Nucleus accumbens (tissue), 56 donors: ENCODE results near the gene ADGRG7.

Experiments
- DNase-seq, 56 donors: peaks; one replicate each; lab custom pipeline; 2025; lab: John Stamatoyannopoulos, UW

Gene ADGRG7

DNA sequence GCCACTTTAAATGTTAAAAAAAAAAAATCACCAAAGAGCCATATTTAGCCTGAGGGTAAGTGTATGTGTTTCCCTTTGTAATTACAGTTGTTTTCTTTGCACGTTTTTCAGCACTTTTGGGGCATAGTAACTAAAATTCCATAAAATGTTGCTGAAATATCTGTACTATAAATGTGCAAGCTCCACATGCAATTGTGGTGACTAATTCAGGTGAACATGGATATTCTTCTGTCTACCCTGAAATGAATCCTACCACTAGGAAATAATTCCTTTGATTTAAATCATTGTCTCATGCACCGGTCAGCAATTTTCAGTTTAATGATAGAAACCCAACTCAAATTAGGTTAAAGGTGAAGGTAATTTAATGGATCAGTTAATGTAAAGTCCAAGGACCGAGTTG is 86.8 kb downstream of the ADGRG7 start:
- no peak for DNase-seq

DNA sequence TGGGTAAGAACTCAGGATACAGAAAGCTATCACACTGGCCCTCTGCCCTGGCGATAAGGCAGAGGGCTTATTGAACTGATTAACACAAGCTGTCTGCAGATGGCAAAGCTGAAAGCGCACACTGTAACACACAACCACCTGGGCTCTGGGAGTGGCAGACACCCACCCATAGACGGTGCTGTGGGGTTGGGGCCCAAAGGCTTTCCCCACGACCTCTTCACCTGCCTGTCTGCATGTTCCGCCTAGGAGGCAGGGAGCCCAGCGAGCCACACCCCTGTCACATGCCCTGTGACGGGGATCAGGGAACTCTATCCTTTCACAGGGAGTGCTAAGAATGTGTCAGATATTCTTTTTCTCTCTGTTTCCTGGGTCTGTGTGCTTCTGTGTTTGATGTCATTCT is 87.8 kb downstream of the ADGRG7 start:
- DNase-seq, result no peak

DNA sequence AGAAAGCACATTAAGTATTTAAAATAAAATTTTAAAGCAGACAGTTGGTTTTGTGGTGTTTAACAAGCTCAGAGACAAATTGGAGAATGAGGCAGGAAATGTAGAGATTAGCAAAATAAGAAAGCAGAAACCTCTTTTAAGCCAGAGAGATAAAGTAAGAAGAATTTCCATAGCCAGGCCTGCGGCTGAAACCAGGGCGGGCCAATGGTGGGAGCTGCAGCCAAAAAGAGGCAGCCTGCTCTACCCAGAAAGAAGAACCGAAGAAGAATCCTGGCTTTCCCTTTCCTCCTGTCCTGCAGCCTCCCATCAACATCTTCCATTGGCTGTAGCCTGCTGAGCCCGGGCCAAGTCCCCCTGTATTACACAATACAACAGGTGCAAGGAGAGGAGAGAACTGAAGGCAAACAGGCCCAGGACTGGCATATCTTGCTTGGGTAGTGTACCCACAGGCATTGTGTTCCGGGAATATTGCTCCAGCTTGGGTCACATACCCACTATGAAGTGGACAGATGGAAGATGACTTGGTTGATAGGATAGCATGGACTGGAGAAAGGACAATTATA is 88.4 kb downstream of the ADGRG7 start:
- no peak for DNase-seq

DNA sequence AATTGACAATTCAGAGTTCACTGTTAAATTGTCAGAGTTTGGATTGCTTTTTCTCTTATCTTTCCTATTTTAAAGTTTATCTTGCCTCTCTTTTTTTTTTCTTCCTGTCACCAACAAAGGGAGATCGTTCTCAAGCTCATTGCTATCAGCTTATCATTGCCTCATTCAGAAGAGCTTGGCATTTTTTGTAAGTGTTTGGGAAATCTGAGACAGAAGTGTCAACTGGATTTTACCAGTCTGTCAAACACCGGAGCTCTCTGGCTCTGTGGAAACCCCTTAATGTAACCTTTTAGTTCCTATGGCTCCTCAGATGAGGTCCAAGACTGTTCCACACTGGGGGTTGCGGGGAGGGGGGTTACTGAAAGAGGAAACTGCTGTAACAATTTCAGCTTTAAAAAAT is 89.3 kb downstream of the ADGRG7 start:
- no peak for DNase-seq

DNA sequence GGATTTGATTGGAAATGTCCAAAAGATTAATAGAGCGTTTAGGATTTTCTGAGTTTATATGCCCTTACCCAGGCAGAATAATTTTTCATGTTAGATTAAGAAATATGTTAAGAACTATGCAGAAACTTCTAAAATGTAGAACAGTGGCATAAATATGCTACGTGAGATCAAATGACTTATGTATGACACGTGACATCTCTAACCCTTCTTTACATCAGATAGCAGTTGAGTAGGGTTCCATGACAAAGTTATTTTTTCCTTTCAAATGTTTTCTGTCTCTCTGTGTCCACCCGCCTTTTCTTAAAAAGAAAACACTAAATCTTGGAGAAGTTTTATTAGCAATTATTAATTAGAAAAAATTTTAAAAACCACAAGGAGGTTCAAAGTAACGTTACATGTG is 91.3 kb downstream of the ADGRG7 start:
- DNase-seq, result no peak

DNA sequence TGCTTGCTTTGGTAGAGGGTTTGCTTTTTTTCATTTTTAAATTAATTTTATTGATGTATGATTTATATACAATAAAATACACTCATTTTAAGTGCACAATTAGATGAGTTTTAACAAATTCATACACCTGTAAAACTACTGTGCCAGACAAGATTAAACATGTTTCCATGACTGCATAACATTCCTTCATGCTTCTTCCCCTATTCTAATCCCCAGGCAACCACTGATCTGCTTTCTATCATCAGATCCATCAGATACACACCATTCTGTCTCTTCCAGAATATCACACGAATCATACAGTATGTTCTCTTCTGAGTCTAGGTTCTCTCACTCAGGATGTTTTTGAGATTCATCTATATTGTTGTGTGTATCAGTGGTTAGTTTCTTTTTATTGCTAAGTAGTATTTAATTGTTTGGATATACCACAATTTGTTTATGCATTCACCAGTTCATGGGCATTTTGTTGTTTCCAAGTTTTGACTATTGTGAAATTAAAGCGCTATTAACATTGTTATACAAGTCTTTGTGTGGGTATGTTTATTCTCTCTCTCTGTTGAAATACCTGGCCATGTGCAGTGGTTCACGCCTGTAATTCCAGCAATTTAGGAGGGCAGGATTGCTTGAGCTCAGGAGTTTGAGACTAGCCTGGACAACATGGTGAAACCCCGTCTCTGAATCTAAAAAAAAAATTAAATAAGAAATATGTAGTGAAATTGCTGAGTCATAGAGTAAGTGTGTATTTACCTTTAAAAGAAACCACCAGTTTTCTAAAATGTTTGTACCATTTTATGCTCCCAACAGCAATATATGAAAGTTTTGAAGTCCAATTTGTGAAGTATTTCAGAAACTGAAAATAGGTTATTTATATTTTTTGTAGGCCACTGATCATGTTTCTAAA is 92.9 kb downstream of the ADGRG7 start:
- DNase-seq, result no peak

DNA sequence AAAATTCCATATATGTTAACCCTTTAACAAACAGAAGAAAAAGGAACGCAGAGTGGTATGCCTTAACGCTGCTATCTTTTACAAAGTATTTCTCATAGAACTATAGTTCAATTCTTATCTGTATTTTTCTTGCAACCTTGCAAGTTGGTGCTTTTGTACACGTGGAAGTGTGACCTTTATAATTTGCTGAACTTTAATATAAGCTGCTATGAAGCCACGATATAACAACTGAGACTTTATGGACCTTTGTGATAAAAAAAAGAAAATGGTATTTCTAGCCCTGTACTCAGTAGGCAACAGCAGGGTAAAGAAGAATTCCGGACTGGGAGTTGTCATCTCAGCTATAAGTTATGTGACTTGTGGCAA is 93.6 kb downstream of the ADGRG7 start:
- no peak for DNase-seq

DNA sequence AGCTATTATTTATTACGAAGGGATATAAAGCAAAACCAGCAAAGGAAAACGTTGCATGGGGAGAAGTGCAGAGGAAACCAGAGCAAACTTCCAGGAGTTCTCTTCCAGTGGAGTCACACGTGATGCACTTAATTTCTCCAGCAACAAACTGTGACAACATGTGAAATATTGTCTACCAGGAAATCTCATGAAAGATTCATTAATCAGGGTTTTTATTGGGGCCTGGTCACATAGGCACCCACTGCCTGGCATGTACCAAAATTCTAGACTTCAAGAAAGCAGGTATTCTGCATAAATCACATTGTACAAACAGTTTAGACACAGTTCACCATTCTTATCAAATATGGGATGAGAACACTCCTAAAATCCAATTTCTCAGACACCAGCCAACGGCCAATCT is 94.5 kb downstream of the ADGRG7 start:
- no peak for DNase-seq

DNA sequence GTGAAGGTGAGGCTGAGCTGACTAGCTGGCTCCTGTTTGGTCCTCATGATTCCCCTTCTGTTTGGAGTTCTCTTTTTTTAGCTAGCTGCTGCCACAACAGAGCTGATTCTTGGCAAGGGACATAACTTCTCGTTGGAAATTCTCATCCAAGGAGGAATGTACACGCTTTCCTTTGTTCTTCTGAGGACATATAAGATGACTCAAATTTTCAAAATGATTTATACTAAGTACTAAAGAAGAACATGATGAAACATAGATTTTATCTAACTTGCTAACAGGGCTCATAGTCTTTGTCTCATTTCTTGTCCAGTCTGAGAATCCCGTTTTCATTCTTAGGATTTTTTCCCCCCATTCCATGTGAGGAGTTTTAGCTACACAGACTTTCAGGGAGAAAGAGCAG is 97.0 kb downstream of the ADGRG7 start:
- no peak for DNase-seq

DNA sequence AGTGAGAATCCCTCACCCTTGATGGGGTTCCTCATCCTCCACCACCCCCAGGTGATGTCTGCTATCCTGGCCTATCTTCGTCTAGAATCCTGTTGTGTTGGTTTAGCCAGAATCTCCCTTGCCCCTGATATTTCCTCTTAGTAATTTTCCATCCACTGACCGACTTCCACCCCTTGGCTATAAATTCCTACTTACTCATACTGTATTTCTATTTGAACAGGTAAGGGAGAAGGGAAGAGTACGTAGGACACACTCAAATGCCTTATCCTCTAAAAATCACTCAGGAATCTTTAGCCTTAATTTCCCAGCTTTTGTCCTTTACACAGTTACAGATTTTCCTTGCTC is 99.2 kb downstream of the ADGRG7 start:
- DNase-seq, result no peak

DNA sequence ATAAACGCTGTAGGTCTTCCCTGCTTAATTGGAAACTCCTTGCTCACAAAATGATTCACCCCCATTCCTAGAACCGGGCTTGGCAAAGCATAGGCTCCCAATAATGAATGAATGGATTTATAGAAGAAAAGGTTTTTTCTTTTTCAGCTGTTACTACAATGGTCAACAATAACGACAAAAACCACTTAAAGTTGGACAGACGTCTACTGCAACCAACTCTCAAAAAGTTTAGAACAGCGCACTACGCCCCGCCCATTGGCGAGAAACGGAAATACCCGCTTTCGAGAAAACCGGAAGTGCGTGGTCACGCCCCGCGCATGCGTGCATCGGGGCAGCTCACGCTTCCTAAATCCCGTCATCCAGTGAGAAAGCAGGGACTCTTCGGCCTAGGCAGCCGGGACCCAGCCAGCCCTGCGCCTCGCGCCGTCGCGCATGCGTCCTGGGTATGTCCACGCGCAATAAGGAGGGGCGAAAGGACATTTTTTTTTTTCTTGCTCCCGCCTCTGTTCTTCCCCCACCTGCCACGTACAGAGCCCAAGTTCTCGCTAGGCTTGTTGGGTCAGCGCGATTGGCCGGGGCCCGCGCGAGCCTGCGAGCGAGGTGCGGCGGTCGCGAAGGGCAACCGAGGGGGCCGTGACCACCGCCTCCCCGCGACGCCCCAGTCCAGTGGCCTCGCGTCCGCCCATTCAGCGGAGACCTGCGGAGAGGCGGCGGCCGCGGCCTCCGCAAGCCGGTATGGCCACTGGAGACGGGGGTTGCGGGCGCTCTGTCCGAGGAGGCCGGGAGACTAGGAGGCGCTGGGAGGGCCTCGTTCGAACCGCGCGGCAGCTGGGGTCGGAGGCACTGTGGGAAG is 99.8 kb downstream of the ADGRG7 start, which contains the start of gene TFG:
TFG (plus strand) TSS at position 506 of the 853 bp plus-strand sequence. CDS start 4,192 bp downstream, outside the sequence.
- peak; percentile 7 to 100 (median 94) for DNase-seq

DNA sequence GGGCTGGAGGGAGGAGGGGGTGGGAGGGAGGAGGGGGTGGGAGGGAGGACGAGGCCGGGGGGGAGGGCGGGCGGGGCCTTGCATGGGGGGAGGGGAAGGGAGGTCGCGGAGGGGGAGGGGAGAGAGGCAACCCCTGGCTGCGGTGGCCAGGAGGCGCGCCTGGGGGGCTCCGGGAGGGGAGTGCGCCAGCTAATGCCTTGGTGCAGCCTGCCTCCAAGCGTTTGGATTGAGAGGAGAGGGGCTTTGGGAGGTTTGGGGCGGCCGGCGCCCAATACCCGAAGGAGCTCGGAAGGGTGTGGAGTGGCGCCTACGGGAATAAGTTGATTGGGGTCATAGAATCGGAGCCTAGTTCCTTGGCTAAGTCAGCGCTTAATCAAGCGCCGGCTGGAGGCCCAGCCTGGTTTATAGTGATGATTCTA is 100.5 kb downstream of the ADGRG7 start:
- DNase-seq, result peak in 30 of 56 donors; percentile 2 to 72 (median 32)

DNA sequence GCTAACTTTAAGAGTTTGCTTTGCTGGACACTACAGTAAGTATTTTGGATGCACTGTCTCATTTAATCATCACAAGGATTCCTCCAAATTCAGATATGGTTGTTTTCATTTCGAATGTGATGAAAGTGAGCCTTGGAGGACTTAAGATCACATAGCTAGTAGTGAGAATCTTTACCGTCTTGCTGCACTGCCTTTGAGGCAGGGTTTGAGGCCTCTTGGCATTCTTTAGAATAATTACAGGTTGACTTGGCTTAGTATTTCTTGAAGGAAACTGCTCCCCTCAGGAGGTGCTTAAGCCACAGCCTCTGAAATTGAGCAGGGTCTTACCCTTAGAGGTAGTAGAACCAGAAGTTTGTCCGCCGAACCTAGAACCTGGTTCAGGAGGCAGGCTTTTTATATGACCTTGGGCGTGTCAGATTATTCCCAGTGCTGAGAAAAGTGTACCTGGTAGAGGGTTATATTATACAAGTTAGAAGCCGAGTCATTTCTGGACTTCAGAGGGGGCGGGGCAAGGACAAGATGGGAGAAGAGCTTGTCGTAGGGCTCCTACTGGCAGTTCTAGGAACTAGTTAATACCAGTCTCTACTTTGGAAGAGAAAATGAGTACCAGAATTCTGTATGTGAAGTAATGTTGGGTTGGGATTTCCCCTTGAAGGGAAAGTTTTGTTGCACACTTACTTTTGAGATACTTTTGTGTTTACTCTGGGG is 101.0 kb downstream of the ADGRG7 start:
- no peak for DNase-seq

DNA sequence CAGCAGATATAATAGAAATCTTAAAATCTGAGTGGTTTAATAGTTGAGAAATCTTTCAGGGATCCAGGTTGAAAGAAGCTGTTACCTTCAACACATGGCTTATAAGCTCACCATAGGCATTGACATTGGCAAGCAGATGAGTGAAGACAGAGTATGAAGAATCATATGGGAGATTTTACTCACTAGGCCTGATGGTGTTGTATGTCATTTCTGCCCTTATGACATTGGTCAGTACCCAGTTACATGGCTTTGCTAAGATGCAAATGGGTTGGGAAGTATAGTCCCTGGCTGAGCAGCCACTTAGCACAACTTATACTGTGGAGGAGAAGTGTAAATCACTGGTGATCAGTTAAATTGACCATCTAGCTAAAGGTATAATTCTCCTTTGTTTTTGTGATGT is 105.8 kb downstream of the ADGRG7 start:
- no peak for DNase-seq

DNA sequence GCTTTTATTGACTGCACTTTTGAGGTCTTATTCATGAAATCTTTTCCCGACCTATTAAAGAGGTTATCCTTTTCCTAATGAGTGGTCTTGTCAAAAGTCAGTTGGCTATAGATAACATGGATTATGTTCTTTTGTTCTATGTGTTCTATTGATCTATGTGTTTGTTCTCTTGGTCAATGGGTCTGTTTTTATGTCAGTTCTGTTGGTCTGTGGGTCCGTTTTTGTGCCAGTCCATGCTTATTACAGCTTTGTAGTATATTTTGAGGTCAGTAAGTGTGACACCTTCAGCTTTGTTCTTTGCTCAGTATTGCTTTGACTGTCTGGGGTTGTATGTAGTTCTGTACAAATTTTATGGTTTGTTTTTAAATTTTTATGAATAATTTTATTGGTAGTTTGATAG is 107.7 kb downstream of the ADGRG7 start:
- no peak for DNase-seq

DNA sequence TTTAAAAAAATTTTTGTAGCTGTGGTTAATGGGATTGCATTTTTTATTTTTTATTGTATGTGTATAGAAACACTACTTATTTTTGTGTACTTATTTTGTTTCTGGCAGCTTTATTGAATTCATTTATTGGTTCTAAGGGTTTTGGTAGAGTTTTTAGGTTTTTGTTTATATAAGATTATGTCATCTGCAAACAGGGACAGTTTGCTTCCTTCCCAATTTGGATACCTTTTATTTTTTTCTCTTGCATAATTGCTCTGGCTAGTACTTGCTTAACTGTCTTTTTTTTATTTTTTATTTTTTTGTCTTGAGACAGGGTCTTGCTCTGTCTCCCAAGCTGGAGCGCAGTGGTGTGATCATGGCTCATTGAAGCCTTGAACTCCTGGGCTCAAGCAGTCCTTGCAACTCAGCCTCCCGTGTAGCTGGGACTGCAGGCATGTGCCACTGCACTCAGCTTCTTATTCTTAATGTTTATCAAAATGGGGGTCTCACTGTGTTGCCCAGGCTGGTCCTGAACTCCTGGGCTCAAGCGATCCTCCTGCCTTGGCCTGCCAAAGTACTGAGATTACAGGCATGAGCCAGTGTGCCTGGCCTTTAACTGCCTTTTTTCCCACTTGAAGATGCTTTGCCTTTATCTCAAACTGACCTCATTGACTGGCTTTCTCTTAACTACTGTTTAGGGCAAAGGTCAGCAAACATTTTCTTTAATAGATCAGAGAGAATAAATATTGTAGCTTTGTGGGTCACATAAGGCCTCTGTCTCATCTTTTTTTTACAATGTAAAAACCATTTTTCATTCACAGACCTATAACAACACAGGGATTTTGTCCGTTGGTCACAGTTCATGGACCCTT is 108.5 kb downstream of the ADGRG7 start:
- no peak for DNase-seq

DNA sequence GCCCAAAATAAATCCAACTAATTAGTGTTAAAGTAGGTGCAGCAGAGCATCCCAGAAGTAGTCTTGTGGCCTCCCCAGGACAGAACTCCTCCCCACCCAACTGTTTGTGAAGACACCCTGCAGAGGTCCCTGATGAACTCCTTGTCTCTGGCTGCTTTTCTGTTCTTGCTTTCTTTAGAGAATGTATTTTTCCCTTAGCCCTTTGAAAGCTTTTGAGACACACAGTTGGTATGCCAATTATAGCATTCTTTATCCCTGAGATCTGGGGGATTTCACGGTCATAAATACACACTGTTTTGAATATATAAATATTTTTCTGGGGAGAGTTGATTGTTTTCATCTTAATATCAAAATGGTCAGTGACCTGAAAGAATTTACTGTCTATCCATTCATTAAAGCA is 109.7 kb downstream of the ADGRG7 start:
- DNase-seq, result no peak

DNA sequence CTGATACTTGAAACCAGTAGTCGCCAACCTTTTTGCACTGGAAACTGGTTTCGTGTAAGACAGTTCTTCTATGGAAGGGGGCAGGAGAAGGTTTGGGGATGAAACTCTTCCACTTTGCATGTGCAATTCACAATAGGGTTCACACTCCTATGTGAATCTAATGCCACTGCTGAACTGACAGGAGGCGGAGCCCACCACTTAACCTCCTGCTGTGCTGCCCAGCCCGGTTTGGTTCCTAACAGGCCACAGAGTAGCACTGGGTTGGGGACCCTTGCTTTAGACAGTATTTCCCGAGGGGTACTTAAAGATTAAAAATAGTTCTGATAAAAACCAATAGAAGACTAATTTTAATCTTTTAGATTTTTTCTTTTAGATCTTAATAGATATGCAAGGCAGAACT is 111.0 kb downstream of the ADGRG7 start:
- DNase-seq, result no peak

DNA sequence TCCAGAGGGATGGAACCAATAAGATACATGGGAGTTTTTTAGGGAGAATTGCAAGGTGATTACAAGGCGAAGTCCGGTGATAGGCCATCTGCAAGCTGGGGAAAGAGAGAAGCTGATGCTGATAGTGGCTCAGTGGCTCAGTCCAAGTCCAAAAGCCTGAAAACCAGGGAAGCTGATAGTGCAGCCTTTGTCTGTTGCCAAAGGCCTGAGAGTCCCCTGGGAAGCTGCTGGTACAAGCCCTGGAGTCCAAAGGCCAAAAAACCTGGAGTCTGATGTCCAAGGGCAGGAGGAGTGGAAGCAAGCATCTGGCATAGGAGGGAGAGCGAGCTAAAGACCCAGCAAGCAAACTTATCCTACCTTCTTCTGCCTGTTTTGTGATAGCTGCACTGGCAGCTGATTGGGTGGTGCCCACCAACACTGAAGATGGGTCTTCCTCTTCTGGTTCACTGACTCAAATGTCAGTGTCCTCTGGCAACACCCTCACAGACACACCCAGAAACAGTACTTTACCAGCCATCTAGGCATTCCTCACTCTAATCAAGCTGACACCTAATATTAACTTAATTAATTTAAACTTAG is 116.6 kb downstream of the ADGRG7 start:
- DNase-seq, result no peak
